Measurements from ENCODE around the gene SDR42E1. TPM values are rescaled to one million over a fixed set of nuclear protein-coding genes. Genes with fewer than 3 reads are reported as not detected.

SDR42E1 gene
- total RNA-seq, 1 donor from 2014 or later = 0.67 TPM

DNA sequence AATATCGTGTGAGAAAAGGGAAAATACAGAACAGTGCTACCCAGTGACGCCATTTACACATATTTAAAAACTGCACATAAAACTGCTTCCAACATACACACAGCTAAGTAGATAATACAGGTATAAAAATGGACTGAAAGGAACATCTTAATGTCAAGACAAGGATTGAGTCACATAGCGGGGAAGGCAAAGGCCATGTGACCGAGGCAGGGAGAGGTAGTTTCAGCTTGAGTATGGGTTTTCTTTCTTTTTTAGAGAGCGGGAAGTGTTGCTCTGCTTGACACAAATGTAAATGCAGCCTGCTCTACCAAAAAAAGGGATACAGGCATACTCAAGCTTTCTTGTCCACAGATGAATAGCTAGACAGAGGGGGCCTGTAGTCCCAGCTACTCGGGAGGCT is 46.5 kb downstream of the SDR42E1 start:
- no peak for ATAC-seq
- intact Hi-C loops (cut with DNase I) = no loop called here
- no peak for DNase-seq (ENCODE audit: low spot score)

DNA sequence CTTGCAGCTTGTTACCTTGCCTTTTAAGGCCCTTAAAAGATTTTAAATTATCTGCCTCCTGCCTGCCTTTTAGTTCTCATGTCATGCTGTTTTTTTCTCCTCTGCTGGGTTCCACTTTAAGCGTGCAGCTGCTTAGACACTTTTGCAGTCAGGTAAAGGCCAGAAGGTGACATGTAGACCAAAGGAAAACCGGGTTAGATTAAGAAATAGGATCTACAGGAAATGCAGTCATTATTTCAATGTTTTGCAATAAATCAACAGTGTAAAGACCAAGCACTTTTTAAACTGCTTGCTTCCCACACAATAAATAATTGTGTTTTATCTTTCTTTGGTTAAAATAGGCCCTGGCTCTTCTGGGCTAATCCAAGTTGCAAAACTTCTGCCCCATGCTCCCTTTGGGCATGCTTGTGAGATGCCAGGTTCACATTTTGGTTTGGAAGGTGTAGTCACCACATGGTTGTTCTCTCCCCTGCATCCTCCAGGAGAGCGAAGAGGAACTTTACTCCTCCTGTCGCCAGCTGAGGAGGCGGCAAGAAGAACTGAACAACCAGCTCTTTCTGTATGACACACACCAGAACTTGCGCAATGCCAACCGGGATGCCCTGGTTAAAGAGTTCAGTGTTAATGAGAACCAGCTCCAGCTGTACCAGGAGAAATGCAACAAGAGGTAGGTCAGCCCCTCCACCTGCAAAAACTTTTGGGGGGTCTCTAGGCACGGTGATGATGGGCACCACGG is 54.9 kb downstream of the SDR42E1 start:
- intact Hi-C loops (cut with DNase I) = no loop called here
- no peak for ATAC-seq
- no peak for DNase-seq (ENCODE audit: low spot score)

DNA sequence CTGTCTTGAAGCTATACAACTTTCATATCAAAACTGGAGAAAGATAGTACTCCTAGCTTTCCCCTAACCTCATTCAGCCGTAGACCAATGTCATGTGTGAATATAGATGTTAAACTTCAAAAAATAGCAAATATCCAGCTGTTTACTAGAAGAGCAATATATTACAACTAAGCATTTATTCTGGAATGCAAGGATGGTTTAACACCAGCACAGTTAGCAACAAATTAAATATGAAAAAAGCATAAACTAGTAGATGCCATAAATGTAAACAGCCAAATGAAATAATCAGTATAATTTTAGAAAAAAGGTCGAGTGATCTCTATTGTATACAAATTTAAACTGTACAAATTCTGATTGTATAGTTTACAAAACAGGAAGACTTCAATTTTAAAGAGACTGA is 59.7 kb downstream of the SDR42E1 start:
- no peak for DNase-seq (ENCODE audit: low spot score)
- intact Hi-C loops (cut with DNase I) = no loop called here
- ATAC-seq = no peak

DNA sequence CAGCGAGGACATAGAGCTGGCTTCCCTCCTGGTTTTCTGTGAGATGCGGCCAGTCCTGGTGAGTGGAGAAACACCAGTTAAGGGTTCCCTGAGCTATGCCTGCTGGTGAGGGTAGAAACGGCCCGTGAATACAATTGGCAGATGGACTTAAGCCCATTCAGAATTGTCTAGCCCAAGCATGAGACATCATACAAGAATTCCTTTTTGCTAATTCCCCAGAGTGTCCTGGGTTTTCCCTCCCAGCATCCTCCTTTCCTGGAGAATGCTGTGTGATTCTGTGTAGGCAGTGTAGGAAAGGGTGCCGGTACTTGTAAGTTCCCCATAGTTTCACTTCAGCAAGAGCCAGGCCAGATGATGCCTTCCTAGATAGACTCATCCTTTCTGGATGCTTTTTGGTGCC is 65.1 kb downstream of the SDR42E1 start:
- intact Hi-C loops (cut with DNase I) = no loop called here
- ATAC-seq (no peak), DNase-seq (ENCODE audit: low spot score) (no peak)

DNA sequence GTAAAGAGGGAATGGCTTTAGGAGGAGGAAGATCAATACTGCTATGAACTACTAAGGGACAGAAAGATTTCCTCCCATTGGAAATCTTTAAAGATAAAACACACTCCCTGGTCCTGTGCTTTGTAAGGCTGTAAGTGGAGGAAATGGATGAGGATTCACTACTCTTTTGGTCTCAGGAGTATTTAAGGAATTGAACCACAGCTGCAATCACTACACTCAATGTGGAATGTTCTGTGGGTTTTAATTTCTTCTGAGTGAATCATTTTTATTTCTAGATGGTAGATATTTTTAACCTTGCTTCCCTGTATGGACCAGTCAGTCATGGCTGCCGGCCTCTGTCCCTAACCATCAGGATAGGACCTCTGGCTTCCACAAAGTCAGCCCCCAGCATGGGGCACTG is 65.6 kb downstream of the SDR42E1 start:
- ATAC-seq (no peak), DNase-seq (ENCODE audit: low spot score) (no peak)
- intact Hi-C loops (cut with DNase I) = no loop called here

DNA sequence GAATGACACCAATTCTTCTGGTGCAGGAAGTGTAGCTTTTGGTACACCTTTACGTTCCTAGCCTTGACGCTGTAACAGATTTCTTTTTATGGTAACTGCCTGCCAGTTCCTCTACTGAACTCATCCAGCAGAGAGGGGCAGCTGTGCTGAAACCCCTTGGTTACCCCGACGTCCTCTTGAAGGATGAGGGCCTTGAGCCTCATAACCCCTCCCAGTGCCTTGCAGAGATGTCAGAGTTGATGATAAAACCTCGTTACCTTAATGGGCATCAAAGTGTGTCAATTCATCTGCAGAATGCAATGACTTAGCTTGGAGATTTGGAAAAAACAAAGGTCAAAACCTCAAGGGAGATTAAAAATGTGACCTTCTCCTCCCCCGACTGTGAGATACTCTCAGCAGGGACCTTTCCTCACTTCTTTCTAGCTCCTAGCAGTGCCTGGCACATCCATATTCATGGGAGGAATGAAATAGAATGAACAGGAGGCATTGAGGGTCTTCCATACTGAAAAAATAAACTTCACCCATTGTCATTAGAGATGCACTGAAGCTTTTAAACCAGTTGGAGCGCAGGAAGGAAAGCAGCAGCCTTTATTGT is 69.2 kb downstream of the SDR42E1 start:
- intact Hi-C loops (cut with DNase I) = no loop called here
- no peak for ATAC-seq
- DNase-seq (ENCODE audit: low spot score) = no peak

DNA sequence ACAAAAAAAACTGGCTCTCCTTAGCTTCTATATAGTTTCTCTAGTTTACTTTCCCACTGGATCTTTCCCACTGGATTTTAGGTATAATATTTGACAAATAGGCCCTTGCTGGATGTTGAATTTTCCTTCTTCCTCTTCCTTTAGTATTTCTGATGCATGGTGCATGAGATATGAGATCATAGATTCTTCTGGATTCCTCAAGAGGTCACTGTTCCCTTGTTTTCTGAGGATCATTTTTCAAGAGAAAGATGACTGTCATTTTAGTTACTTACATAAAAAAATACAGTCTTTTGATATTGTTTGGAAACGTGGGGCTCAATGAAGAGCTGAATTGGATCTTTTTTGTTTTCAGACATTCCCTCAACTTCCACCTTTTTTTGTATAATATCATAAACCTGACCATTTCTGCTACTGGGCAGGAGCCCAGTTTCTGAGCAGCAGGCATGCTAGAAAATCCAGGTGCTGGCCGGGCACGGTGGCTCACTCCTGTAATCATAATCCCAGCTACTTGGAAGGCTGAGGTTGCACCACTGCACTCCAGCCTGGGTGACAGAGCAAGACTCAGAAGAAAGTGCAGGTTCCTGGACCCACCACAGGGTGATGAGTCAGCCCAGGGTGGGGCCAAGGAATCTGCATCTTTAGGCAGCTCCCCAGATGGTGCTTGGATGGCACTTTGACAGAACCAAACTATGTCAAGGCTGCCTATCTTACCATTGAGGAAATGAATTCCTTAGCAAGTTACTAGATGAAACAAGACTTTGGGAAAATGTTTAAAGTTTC is 70.3 kb downstream of the SDR42E1 start:
- intact Hi-C loops (cut with DNase I) = no loop called here
- ATAC-seq (no peak), DNase-seq (ENCODE audit: low spot score) (no peak)

DNA sequence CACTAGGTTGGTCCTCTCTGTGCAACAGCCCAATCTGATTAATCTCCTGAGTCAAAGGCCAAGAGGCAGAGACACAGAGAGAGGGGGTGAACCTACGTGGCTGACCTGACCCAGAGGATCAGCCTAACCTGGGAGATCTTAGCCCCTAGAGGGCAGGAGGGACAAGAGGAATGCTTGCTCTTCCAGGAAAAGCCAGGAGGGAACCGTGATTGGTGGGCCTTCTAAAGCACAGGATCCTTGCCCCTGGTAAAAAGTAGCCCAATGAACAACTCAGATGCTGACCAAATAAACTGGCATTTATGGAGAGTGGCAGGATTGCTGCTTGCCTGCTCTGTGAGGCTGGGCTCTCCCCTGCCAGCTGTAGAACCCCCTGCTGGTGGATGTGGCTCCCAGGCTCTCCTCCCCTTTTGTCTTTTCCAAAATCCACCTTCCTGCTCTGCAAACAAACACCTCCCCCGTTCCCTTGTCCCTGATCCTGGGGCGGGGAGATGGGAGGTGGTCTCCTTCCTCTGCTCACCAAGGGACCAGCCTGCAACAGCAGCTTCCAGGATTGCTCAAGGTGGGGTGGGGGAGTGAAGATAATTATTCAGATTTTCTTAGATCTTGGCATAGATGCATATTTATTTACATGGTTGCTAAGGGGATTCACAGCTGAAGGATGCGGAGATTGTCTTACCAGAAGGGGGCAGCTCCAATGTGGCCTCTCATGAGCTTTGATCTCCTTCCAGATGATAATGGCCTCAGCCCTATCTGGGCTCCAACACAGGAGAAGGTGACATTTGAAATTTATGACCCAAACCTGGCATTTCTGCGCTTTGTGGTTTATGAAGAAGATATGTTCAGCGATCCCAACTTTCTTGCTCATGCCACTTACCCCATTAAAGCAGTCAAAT is 71.9 kb downstream of the SDR42E1 start:
- intact Hi-C loops (cut with DNase I) = no loop called here
- ATAC-seq (no peak), DNase-seq (ENCODE audit: low spot score) (no peak)

Other genes with a start within 250 kb of the SDR42E1 start
- 40.7 TPM for gene PLCG2, start 232.2 kb downstream of the SDR42E1 start, total RNA-seq
- not detected for gene HSD17B2, start 23.8 kb upstream of the SDR42E1 start, total RNA-seq
- gene MPHOSPH6, start 158.8 kb upstream of the SDR42E1 start, total RNA-seq = 18.4 TPM

Data from sciatic nerve (tissue), 2 donors.